Measurements from ENCODE around the gene XAGE3.

DNA sequence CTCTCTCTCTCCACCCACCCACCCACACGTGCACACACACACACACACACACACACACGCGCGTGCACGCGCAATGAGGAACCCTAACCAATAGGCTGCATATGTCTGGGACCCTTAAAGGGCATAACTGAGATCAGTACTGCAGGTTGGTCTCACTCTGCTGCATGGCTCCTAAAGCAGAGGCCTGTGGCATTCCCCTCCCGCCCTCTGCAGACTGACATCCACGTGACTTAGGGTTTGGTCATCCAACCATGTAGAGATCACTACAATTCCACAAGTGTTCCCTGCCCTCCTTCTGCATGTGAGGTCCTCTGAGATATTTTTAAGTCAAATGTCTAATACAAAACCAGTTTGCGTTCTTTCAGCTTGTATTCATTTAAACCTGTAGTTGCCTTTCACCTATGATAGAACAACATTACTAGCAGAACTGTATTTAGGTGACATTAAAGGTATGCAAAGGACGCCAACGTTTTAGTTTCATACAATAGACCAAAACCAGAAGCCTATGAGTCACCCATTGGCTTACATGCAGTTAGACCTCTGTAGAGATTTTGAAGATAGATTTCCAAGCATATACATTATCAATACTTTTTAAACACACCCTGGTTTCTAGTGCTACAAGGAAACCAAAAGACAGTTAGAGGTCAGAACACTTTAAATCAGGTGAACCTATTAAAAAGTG, 46.7 kb downstream of the XAGE3 start:
- TF ChIP-seq CTCF (IDR thresholded peaks at IDR 0.05; ENCODE audit: insufficient read depth, low read length, poor library complexity, severe bottlenecking) (no peak), EZH2phosphoT487 (conservative IDR thresholded peaks at IDR 0.05; ENCODE audit: low read length) (no peak)

Data from SU-DHL-6 (cell line).